SJSA1 (cell line): ENCODE results near the gene ZBTB20. TPM values are rescaled to one million over a fixed set of nuclear protein-coding genes. Genes with fewer than 3 reads are reported as not detected.

ENCODE experiments used
- DNase-seq, 2 experiments: peaks; one replicate each; pipeline ENCODE4 v3.0.0-alpha.2; 2015 to 2020; ENCODE audit warnings: low spot score in 2 of 2, low read depth in 1 of 2
- H3K27ac ChIP-seq: fragments of 250-450 bp; sonication (Bioruptor Pico); 2 replicates; pipeline ENCODE4 v1.5.1; 2020; ENCODE audit warnings: mild to moderate bottlenecking, moderate library complexity
- H3K27me3 ChIP-seq: fragments of 250-450 bp; sonication (Bioruptor Pico); replicated peaks from 2 replicates; pipeline ENCODE4 v1.5.1; 2020; ENCODE audit warnings: mild to moderate bottlenecking, moderate library complexity
- H3K36me3 ChIP-seq: fragments of 250-450 bp; sonication (Bioruptor Pico); 2 replicates; pipeline ENCODE4 v1.5.1; 2020; ENCODE audit warnings: mild to moderate bottlenecking
- H3K4me1 ChIP-seq: fragments of 250-450 bp; sonication (Bioruptor Pico); replicated peaks from 2 replicates; pipeline ENCODE4 v1.6.1; 2021; ENCODE audit warnings: mild to moderate bottlenecking
- H3K4me3 ChIP-seq: fragments of 250-450 bp; sonication (Bioruptor Pico); 2 replicates; pipeline ENCODE4 v1.5.1; 2020; ENCODE audit warnings: mild to moderate bottlenecking
- H3K9me3 ChIP-seq: fragments of 250-450 bp; sonication (Bioruptor Pico); replicated peaks from 2 replicates; pipeline ENCODE4 v1.5.1; 2020; ENCODE audit warnings: mild to moderate bottlenecking
- total RNA-seq: library from RNA; depleted of rRNA; stranded (reverse); fragments of >200 nt; shearing (Covaris generic); gene quantifications from 2 replicates; pipeline ENCODE4 v1.2.3, GENCODE V29; 2014

ZBTB20 gene
- total RNA-seq, 1 experiment from 2014 or later = 18.2 TPM

DNA sequence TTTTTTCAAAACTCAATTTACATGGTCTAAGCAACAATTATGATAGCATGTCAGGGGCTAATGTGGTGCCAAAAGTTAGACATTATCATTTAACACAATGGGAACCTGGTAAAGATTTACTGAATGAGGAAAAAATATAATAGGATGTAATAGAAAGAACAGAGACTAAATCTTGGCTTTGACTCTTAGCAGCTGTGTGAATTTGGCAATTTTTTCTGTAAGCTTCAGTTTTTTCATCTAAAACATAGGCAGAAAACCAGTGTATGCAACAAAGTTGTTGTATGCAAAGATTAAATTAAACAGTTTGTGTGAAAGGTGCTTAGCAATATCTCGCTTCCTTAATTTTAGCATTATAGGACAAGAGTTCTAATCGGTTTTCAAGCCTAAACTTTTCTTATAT is 57.6 kb downstream of the ZBTB20 start:
- no peak for DNase-seq
- H3K36me3 ChIP-seq = no peaks in the 10 kb centered on the region

GRCh38 chr3:115087512-115087911 is 59.6 kb downstream of the ZBTB20 start:
- Histone ChIP-seq H3K27ac (no peak overlapping the region), H3K9me3 (no peaks in the 10 kb centered on the region), H3K4me1 (0 out of 2 replicates have a peak, but pooled peaks cover 3% of the 10 kb centered on the region), H3K36me3 (no peaks in the 10 kb centered on the region), H3K4me3 (no peak overlapping the region), H3K27me3 (no peaks in the 10 kb centered on the region)
- DNase-seq = no peak

More for the DNA sequence above, 57.6 kb downstream of the ZBTB20 start:
- H3K4me3 ChIP-seq = no peak overlapping the region
- no peak overlapping the region for H3K27ac ChIP-seq
- no peaks in the 10 kb centered on the region for H3K27me3 ChIP-seq
- H3K9me3 ChIP-seq = no peaks in the 10 kb centered on the region
- H3K4me1 ChIP-seq = 0 out of 2 replicates have a peak, but pooled peaks cover 3% of the 10 kb centered on the region

DNA sequence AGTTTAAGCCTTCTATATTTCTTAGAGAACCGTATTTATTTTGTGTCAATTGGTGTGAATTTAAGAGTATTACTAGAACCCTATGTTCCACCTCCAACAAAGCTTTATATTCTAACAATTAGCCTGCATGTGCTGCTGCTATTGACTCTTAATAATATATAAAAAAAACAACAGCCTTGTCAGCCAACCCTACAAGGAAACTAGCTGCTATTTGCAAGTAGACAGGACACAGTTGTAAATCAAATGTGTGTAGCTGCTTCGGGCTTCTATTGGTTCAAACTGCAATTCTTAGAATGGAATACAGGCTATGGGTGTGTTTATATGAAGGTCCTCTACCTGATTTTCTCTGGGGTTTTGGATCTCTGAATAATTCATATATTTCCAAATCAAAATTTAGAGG is 60.7 kb downstream of the ZBTB20 start:
- no peaks in the 10 kb centered on the region for H3K9me3 ChIP-seq
- no peaks in the 10 kb centered on the region for H3K36me3 ChIP-seq
- H3K27me3 ChIP-seq = no peaks in the 10 kb centered on the region
- no peak overlapping the region for H3K4me3 ChIP-seq
- no peaks in the 10 kb centered on the region for H3K4me1 ChIP-seq
- no peak for DNase-seq
- no peak overlapping the region for H3K27ac ChIP-seq

DNA sequence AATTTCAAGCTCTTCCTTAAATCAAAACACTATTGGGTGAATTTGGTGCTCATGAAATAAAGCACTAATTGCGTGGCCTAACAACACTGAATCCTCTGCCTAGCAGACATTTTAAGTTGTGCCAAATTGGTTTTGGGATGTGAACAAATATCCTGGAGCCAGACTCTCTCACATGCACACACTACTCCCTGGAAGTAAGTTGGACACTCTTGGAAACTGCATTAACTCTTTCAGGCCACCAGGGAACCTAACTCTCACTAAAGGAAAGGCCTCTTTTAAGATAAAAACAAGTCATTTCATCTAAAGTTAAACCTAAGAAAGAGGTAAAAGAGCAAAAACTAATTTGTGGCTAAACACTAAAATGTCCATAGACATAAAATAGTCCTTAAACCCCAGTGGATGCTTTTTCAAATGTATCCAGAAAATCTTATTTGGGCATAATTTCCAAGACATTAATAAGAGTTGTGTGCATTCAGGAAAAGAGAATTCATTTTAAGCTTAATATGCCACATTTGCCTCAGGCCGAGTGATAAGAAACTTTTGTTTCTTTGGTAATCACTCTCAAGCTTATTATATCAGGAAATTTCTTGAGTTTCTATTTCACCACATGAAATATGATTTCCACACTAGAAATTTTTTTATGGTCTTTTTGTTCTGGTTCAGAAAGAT is 61.8 kb downstream of the ZBTB20 start:
- no peak overlapping the region for H3K4me3 ChIP-seq
- no peaks in the 10 kb centered on the region for H3K36me3 ChIP-seq
- no peaks in the 10 kb centered on the region for H3K9me3 ChIP-seq
- no peak for DNase-seq
- H3K27ac ChIP-seq = no peak overlapping the region
- H3K4me1 ChIP-seq = no peaks in the 10 kb centered on the region
- H3K27me3 ChIP-seq = no peaks in the 10 kb centered on the region

- Histone ChIP-seq H3K4me3 (no peak overlapping the region), H3K4me1 (no peaks in the 10 kb centered on the region), H3K27me3 (no peaks in the 10 kb centered on the region), H3K27ac (no peak overlapping the region), H3K36me3 (no peaks in the 10 kb centered on the region), H3K9me3 (no peaks in the 10 kb centered on the region)
- no peak for DNase-seq
Measured at GRCh38 chr3:115084686-115085085, 62.4 kb downstream of the ZBTB20 start.

- DNase-seq = no peak
- H3K27me3 ChIP-seq = no peaks in the 10 kb centered on the region
- no peaks in the 10 kb centered on the region for H3K36me3 ChIP-seq
- no peaks in the 10 kb centered on the region for H3K4me1 ChIP-seq
- H3K27ac ChIP-seq = no peak overlapping the region
- H3K4me3 ChIP-seq = no peak overlapping the region
- H3K9me3 ChIP-seq = no peaks in the 10 kb centered on the region
Measured at GRCh38 chr3:115082260-115082659, 64.8 kb downstream of the ZBTB20 start.

GRCh38 chr3:115081444-115081843 is 65.6 kb downstream of the ZBTB20 start:
- Histone ChIP-seq H3K4me3 (no peak overlapping the region), H3K27ac (no peak overlapping the region), H3K36me3 (no peaks in the 10 kb centered on the region), H3K27me3 (no peaks in the 10 kb centered on the region), H3K9me3 (no peaks in the 10 kb centered on the region), H3K4me1 (no peaks in the 10 kb centered on the region)
- DNase-seq = no peak

DNA sequence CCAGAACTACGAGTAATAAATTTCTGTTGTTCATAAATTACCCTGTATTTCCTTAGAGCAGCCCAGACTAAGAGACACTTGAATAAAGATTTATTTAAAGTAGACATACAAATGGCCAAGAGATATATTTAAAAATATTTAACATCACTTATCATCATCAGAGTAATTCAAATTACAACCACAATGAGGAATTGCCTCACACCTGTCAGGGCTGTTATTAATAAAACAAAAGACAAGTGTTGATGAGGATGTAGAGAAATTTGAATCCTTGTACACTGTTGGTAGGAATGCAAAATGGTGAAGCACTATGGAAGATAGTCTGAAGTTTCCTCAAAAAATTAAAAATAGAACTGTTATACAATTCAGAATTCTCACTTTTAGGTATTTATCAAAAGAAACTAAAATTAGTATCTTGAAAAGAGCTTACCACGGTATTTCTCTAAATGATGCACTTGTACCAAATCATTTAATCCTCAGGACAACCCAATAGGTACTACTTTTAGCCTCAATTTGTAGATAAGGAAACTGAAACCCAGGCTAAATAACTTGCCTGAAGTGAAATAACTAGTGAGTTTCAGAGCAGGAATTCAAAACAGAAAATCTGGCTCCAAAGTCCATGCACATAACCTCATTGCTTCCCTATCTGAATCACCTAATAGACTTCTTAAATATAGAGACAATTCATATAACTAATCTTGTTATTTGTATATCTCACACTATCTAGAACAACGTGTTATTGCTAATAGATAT is 69.4 kb downstream of the ZBTB20 start:
- Histone ChIP-seq H3K4me3 (no peak overlapping the region), H3K27me3 (no peaks in the 10 kb centered on the region), H3K36me3 (no peaks in the 10 kb centered on the region), H3K27ac (no peak overlapping the region), H3K9me3 (no peaks in the 10 kb centered on the region), H3K4me1 (peaks cover 10% of the 10 kb centered on the region)
- no peak for DNase-seq

- Histone ChIP-seq H3K36me3 (no peaks in the 10 kb centered on the region), H3K27ac (no peak overlapping the region)
- no peak for DNase-seq
Measured at GRCh38 chr3:115074502-115074901, 72.6 kb downstream of the ZBTB20 start.

DNA sequence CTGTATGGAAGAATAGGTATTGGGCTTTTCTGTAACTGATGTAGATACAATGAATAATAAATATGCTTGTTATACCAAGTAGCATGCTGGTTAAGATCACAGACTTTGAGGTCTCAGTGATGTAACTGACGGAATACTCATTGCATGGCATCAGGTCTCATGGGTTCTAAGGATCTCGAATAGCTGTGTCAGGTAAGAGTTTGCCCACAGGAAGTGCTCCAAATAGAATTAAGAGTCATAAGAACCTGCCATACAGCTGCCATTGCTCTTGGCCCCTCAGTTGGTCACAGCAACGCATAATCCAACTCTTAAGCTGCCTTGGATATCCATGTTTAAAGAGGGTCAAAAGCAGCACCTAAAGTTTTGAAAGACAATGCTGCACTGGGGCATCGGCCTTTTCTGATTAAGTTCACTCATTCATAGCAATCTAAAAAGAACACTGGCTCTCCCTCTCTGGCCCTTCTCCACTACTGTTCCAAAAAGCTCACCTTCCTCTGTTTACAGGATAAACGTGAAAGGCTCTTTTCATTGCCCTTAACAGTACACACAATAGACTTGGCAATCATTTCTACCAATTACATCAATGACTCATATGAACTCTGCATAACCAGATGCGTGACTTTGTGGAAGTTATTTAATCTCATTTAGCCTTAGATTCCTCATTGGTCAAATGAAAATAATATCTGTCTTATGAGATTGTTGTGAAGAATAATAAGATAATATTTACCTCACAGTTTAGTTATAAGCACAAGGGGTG is 74.6 kb downstream of the ZBTB20 start:
- Histone ChIP-seq H3K4me1 (peaks cover 35% of the 10 kb centered on the region), H3K4me3 (no peak overlapping the region), H3K36me3 (no peaks in the 10 kb centered on the region), H3K27ac (peak overlapping the region; percentile 80), H3K27me3 (no peaks in the 10 kb centered on the region), H3K9me3 (no peaks in the 10 kb centered on the region)
- DNase-seq = peak in 1 of 2 experiments; percentile 55

More at GRCh38 chr3:115074502-115074901, 72.6 kb downstream of the ZBTB20 start:
- Histone ChIP-seq H3K4me3 (no peak overlapping the region), H3K4me1 (peaks cover 26% of the 10 kb centered on the region), H3K9me3 (no peaks in the 10 kb centered on the region), H3K27me3 (no peaks in the 10 kb centered on the region)

DNA sequence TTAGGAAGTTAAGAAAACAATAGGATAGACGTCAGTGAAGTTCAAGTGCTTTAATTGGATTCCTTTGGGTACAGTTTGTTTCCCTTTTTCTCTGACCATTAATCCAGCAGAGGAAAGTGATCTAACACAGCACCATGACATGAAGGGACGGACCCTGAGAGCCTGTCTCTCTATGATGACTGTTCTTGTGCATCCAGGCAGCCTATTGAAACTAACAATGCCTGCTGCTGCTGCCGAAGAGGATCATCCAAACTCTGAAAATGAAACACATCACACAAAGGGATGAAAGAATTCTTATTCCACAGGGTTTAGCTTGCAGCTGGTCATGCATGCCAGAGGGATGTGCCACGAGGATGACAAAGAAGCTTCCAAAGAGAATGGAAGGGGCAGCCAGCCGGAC is 75.5 kb downstream of the ZBTB20 start:
- no peaks in the 10 kb centered on the region for H3K9me3 ChIP-seq
- no peaks in the 10 kb centered on the region for H3K27me3 ChIP-seq
- peaks cover 35% of the 10 kb centered on the region for H3K4me1 ChIP-seq
- peak overlapping the region; percentile 80 for H3K27ac ChIP-seq
- peak; percentile 68 to 74 for DNase-seq
- H3K36me3 ChIP-seq = no peaks in the 10 kb centered on the region
- no peak overlapping the region for H3K4me3 ChIP-seq

- no peaks in the 10 kb centered on the region for H3K9me3 ChIP-seq
Measured at GRCh38 chr3:115071166-115071565, 75.9 kb downstream of the ZBTB20 start.

GRCh38 chr3:115068799-115069198 is 78.3 kb downstream of the ZBTB20 start:
- no peaks in the 10 kb centered on the region for H3K9me3 ChIP-seq
- no peaks in the 10 kb centered on the region for H3K36me3 ChIP-seq
- no peaks in the 10 kb centered on the region for H3K27me3 ChIP-seq
- H3K4me3 ChIP-seq = no peak overlapping the region
- DNase-seq = no peak
- H3K27ac ChIP-seq = 0 out of 2 replicates have a peak overlapping the region, but pooled peaks have one; percentile 17
- H3K4me1 ChIP-seq = peaks cover 29% of the 10 kb centered on the region

More at GRCh38 chr3:115071166-115071565, 75.9 kb downstream of the ZBTB20 start:
- Histone ChIP-seq H3K4me3 (no peak overlapping the region), H3K36me3 (no peaks in the 10 kb centered on the region), H3K27me3 (no peaks in the 10 kb centered on the region), H3K27ac (peak overlapping the region; percentile 80), H3K4me1 (peaks cover 35% of the 10 kb centered on the region)
- DNase-seq = no peak
